Measurements from ENCODE around the gene ALDH3A2.
"Not testable (repeated sequence)": the region's sequence is repeated elsewhere in the genome, so short reads cannot be mapped to it uniquely, and the experiment has no call there.

Gene ALDH3A2

DNA sequence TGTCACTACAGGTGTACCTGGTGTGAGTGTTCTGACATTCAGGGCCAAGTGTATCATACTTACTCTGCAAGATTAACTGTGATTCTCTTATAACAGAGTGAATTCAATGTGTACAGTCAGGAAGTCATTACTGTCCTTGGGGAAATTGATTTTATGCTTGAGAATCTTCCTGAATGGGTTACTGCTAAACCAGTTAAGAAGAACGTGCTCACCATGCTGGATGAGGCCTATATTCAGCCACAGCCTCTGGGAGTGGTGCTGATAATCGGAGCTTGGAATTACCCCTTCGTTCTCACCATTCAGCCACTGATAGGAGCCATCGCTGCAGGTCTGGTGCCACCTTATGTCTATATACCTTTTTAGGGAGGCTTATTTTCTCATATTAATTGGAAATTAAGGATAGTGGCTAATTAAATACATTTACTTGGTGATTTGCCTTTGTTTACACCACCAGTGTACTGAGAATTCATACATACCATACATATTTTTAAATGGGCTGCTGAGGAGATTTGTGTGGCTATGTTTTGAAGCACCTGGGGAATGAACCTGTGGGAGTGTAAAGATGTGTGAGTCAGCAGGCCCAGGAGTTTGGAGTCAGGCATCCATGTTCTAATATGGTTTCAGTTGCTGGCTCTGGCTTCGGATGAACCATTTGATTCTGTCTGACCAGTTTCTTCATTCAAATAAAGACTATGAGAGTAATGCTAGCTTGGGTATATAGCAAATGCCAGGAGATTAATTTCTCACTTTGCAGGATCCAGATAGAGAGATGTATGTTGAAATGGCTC, 3.1 kb downstream of the ALDH3A2 start:
- DNase-seq: no peak

GRCh38 chr17:19652595-19652994, 4.0 kb downstream of the ALDH3A2 start:
- no peak for DNase-seq

GRCh38 chr17:19654342-19654886, 5.9 kb downstream of the ALDH3A2 start:
- no peak for DNase-seq

DNA sequence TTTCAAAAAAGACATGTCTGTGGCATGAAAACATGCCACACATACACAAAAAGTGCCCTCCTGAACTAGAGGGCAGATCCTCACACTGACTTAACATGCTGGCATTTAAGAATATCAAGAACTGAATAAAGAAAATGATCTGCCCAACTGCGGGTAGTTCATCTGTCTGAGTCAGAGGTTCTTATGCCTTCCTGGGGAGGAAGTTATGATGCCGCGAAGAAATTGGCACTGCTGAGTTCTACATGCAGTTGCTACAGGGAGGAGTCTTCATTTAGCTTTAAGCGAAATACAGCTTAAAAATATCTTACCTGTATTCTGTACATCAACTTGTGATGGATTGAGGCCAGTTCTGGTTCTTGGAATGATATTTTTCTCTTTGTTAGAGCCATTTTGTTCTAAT, 6.3 kb downstream of the ALDH3A2 start:
- no peak for DNase-seq

- DNase-seq: no peak
Measured at GRCh38 chr17:19656336-19656735, 7.8 kb downstream of the ALDH3A2 start.

DNA sequence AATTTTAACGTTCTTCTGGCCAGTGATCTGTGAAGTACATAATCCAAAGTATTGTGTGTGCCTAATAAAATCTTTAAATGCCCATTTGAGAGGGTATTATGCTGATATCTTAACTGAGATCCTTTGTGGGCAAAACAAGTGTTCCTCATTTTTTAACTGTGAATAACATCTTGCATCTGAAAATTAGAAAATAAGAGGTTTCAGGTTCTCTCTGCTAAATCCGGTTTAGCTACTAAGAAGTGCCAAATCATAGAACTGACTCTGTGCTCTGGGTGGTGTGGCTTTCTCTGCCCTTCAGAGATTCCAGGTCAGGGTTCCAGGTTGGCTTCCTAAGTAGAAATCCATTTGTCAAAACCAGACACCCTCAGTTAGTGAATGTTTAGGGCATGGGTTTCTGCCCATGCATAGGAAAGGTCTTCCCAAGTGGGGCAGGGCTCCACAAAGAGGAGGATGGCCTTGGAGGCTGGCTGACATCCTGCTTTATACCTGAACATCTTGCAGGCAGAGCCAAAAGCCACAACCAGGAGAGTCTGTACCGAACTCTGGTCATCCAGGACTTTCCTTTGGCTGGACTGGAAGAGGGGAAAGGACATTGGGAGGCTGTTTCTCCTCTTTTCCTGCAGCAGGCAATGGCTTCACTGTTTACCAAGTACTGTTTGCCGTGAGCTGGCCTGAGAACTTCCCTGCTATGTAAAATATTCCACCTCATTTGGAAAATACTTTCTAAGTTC, 8.5 kb downstream of the ALDH3A2 start:
- DNase-seq: no peak

DNA sequence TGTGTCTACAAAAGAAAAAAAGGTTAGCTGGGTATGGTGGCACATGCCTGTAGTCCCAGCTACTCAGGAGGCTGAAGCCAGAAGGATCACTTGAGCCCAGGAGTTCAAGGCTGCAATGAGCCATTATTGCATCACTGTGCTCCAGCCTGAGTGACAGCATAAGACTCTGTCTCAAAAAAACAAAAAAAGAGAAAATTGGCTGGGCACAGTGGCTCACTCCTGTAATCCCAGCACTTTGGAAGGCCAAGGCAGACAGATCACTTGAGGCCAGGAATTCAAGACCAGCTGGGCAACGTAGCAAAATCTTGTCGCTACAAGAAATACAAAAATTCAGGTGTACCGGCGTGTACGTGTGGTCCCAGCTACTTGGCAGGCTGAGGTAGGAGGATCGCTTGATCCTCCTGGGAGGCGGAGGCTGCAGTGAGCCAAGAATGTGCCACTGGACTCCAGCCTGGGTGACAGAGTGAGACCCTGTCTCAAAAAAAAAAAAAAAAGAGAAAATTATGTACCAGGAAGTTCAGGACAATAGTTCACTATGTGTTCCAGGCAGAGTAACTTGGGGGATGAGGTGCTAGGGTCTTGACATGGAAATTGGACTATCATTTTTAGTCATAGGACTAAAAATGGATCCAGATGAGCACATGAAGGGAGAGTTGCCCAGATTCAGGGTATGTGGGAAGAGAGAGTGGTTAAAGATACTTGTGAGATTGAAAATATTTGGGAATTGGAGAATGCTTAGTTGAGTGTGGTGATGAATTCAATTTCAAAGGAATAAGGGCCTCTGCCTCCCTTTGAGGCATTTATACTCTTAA, 11.0 kb downstream of the ALDH3A2 start:
- no peak for DNase-seq

DNA sequence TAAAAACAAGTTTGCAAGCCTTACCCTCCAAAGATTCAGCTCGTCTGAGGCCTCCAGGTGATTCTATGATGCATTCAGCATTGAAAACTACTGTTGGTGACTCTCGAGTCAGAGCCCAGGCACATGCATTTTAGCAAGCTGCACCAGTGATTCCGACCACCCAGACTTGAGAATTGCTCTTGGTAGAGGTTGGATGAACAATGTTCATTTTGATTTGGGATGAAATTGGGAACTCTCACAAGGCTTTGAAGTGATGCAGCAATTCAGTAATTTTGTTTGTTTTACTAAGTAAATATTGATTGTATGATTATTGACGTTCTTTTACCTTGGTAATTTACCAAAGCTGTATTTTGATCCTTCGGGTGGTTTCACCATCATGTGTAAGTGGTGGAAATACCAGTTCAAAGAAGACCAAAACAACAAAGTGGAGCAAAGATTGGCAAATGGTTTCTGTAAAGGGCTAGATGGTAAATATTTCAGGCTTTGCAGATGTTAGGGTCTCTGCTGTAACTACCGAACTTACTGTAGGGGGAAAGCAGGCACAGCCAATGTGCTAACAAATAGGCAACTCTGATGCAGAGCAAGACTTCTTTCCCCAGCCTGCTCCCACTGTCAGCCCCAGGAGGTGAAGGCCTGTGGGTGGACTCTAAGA, 11.8 kb downstream of the ALDH3A2 start:
- no peak for DNase-seq

- no peak for DNase-seq
Measured at GRCh38 chr17:19661121-19661520, 12.6 kb downstream of the ALDH3A2 start.

DNA sequence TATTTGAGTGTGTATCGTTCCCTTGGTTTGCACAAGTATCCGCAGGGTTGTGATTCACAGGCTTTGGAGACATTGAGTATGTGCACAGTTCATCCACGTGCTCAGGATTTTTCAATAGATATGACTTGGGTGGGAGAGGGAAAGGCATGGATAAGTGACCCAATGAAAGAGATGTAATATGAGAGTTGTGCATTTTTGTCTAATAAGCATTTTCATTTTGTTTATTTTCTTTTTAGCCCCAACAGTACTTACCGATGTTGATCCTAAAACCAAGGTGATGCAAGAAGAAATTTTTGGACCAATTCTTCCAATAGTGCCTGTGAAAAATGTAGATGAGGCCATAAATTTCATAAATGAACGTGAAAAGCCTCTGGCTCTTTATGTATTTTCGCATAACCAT, 14.5 kb downstream of the ALDH3A2 start:
- no peak for DNase-seq

GRCh38 chr17:19664136-19664820, 15.7 kb downstream of the ALDH3A2 start:
- DNase-seq: no peak

- DNase-seq: no peak
Measured at GRCh38 chr17:19664821-19665181, 16.2 kb downstream of the ALDH3A2 start.

GRCh38 chr17:19669680-19670079, 21.1 kb downstream of the ALDH3A2 start:
- DNase-seq: not testable (repeated sequence)

GRCh38 chr17:19670908-19671307, 22.4 kb downstream of the ALDH3A2 start:
- DNase-seq: no peak

- DNase-seq: no peak
Measured at GRCh38 chr17:19671433-19671832, 22.9 kb downstream of the ALDH3A2 start.

- DNase-seq: no peak
Measured at GRCh38 chr17:19672009-19672750, 23.6 kb downstream of the ALDH3A2 start.

DNA sequence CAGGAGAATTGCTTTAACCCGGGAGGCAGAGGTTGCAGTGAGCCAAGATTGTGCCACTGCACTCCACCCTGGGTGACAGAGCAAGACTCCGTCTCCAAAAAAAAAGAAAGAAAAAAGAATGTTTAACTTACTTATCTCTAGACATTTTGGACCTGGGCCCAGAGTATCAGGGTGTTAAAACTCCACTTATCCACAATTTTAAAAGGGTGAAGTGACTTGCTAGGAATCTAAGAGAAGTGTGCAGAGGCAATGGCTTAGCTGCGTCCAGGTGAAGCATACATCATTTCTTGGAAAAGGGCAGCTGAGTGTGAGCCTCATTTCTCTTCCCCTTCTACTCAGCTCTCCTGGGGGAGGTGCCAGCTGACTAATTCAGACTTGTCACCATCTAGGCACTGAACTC, 25.1 kb downstream of the ALDH3A2 start:
- DNase-seq: no peak

DNA sequence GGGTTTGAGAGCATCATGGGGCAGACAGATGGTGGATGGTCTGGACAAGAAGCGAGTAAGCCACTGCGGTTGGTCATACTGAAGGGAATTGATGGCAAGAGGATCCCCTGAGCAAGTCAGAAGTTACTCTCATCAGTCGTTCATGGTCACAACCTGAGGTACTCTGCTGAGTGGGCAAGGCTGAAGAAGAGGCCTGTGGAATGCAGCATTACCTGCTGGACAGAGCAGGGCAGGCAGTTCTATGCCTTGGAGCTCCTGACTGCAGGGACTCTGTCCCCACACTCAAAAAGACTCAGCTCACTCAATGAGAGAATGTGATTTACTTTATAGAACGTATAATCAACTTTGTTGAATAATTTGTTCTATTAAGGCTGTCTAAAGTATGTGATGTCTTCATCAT, 28.3 kb downstream of the ALDH3A2 start:
- no peak for DNase-seq

DNA sequence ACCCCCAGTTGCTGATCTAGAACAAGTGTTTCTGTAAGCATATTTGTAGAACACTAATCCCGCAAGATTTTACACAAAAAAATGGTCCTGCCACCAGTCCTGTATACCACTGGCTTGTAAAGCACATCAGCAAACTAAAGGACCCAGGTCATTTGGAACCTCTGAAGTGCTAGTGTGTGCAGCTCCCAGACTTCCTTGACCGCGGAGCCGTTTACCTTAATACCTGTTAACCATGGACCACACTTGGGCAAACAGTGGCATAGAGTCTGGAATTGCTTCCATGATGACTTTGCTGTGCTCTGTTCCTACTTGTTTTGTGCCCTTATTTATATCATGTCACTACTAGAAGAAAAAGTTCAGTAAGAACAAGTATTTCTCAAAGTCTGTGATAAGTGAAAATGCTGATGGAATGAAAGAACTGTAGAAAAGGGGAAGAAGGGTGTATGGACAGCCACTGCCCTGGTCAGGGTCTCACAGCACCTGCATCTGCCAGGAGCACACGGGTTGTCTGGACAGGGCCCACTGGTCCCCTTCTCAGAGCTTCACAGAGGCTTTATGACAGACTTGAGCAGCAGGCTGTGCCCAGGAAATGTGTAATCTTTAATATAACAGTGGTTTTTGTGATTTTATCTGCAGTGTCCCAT, 29.3 kb downstream of the ALDH3A2 start:
- DNase-seq: no peak

GRCh38 chr17:19678581-19679453, 30.3 kb downstream of the ALDH3A2 start:
- DNase-seq: no peak
